A204.1 (cell line): ENCODE measurements around the gene B3GALT4.
"Not testable (repeated sequence)": the region's sequence is repeated elsewhere in the genome, so short reads cannot be mapped to it uniquely, and the experiment has no call there.

Source experiments
- FAIRE-seq: peaks from 2 replicates; lab custom pipeline; 2012; peaks lifted over from hg19 to GRCh38; lab: Jason Lieb, UNC

Gene B3GALT4, protein sequence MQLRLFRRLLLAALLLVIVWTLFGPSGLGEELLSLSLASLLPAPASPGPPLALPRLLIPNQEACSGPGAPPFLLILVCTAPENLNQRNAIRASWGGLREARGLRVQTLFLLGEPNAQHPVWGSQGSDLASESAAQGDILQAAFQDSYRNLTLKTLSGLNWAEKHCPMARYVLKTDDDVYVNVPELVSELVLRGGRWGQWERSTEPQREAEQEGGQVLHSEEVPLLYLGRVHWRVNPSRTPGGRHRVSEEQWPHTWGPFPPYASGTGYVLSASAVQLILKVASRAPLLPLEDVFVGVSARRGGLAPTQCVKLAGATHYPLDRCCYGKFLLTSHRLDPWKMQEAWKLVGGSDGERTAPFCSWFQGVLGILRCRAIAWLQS

DNA sequence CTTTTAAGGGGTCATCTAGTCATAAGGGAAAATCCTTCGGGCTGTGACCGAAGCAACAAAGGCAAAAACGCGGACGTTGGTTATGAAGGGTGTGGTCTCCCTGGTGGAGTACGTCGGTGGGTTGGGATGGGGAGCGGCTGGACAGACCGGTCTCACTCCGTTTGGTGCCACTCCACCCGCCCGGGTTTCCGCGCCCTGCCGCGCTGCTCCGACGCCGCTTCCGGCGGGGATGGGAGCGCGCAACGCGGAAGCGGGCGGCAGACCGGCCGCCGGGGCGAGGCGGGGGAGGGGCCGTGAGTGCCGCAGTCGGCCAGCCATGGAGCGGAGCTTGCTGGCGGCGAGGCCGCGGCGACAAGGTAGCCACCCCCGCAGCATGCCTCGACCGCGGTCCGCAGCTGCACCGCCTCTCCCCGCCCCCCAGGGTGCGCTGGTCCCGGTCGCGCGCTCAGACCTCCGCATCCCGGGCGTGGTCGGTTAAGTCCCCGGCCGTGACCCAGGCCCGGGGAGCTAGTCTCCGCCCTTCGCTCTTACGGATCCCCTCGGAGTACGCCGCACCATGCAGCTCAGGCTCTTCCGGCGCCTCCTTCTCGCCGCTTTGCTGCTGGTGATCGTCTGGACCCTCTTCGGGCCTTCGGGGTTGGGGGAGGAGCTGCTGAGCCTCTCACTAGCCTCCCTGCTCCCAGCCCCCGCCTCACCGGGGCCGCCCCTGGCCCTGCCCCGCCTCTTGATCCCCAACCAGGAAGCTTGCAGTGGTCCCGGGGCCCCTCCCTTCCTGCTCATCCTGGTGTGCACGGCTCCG is at the start of gene B3GALT4:
Gene B3GALT4, plus strand, starts transcription at position 260 of the 799 bp plus-strand sequence. Its CDS starts 297 bp downstream, at position 557.
- no peak for FAIRE-seq

DNA sequence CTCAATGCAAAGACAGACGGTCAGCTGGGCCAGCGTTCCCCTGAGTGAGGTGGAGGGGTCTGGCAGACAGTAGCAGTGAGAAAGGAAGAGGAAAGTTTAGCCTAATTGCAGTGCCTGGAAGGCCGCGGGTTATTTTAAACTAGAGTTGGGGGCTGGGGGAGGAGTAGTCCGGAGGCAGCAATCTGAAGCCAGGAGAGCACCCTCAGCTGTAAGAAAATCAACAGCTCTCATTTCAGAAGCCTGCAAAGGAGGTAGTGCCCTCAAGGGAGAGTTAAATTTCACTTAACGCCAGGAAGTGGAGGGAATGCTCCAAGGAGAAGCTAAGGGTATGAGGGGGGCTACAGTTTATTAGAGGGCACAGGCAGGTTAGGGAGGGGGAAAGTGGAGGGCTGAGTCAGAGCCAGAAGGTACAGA is 41.7 kb upstream of the B3GALT4 start:
- FAIRE-seq = no peak

DNA sequence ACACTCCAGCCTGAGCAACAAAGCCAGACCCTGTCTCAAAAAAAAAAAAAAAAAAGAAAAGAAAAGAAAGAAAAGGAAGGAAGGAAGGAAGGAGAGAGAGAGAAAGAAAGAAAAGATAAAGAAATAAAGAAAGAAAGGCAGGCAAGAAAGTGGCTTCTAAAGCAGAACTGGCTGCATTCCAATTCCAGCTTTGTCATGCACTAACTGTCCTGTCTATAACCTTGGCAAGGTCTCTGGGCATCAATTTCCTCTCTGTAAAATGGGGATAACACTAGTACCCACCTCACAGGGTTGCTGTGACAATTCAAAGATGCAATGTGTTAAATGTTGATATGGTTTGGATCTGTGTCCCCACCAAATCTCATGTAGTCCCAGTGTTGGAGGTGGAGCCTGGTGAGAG is 40.6 kb upstream of the B3GALT4 start:
- no peak for FAIRE-seq

DNA sequence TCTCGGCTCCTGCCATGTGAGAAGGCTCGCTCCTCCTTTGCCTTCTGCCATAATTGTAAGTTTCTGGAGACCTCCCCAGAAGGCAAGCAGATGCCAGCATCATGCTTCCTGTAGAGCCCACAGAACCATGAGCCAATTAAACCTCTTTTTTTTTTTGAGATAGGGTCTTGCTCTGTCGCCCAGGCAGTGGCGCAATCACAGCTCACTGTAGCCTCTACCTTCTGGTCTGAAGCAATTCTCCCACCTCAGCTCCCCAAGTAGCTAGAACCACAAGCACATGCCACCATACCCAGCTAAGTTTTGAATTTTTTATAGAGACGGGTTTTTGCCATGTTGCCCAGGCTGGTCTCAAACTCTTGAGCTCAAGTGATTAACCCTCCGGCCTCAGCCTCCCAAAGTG is 40.1 kb upstream of the B3GALT4 start:
- no peak for FAIRE-seq

DNA sequence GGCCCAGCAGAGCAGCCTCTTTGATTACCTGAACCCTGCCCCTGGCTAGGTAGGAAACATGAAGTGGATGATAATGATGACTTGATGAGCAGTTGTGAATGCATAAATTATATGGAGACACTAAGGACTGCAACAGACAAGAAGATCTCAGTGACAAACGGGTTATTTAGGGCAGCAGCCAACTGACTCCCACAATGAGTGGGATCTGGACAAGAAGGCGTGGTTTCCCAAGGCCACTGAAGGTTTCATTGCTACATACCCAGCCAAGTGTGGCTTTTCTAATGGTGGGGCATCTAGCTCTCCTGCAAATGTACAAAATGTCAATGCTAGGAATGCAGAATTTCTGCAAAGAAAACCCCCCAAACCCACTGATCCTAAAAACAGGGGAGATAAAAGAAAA is 39.2 kb upstream of the B3GALT4 start:
- no peak for FAIRE-seq

DNA sequence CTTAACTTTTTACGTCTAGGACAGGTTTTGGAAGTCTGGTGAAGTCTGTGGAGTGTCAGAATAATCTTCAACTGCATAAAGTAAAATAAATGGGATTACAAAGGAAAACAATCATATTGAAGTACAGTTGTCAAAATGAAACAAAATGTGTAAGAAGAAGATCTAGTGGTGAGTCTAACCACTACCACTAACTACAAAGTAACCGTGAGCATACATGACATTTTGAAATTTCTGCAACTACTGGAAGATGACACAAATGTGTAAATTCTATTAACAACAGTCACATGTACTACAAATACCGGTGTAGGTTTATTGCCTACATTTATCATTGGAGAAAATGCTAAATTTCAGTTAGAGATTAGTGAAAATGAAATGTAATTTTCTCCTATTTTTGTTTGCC is 35.0 kb upstream of the B3GALT4 start:
- FAIRE-seq = no peak

GRCh38 chr6:33243476-33243875 is 33.4 kb upstream of the B3GALT4 start:
- FAIRE-seq = no peak

GRCh38 chr6:33247977-33248642 is 28.8 kb upstream of the B3GALT4 start:
- FAIRE-seq = no peak

- no peak for FAIRE-seq
These were observed 28.3 kb upstream of the B3GALT4 start for GRCh38 chr6:33248643-33248931.

GRCh38 chr6:33248932-33249731 is 27.8 kb upstream of the B3GALT4 start:
- FAIRE-seq = peak; percentile 97

DNA sequence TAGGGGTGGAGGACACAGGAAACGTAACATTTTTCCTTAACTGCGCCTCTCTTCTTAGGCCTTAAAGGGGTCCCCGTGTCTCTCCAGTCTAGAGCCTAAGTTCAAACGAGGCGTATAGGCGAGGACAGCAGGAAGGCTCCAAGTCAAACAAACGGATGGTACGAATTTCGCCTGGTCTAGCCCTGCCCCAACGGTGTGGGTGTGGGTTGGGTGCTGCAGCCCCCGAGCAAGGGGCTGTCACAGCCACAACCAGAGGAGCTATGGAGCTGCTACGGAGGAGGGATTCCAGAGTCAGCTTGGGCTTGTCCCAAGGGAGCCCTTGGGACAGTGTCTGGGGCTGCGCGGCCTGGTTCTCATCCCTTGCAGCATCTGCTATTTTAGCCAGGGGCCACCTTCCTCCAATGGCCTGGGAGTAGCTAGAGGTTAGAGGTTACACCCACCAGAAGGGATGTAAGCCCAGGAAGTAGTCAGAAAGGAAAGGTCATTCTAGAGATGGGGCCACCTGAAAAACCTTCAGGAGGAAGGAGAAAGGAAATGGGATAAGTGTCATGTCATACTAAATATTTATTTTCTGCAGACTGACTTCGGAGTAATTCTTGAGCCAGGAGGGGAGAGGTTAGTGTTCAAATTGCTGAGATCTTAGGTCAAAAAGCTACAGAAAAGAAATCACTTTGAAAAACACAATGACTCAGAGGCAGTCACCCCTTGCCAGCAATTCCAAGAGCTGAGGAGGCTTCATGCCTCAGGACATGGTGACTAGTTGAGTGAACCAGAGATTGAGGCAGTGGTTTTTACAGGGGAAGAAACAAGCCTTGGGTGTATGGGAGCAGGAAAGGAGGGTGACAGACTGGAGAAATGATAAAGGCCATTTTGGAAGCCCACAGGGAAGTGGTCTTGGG is 26.9 kb upstream of the B3GALT4 start:
- no peak for FAIRE-seq

GRCh38 chr6:33250731-33251130 is 26.2 kb upstream of the B3GALT4 start:
- no peak for FAIRE-seq

- FAIRE-seq = no peak
These were observed 25.4 kb upstream of the B3GALT4 start for GRCh38 chr6:33251395-33252012.

DNA sequence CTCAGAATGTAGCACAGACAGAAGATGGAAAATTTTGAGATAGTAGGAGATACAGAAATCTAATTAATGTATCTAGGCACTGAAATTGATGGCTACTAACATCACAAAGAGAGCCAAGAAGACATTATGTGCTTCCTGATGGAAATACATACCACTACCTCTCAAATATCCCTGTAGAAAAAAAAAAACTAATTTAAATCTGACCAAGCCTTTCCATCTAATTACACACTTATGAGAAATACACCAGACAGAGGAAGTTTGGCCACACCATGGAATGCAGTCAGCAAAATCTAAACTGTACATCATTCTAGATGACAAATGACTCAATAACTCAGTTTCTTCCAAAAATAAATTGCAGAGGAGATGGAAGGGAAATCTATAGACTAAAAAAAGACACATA is 24.2 kb upstream of the B3GALT4 start:
- FAIRE-seq = no peak

DNA sequence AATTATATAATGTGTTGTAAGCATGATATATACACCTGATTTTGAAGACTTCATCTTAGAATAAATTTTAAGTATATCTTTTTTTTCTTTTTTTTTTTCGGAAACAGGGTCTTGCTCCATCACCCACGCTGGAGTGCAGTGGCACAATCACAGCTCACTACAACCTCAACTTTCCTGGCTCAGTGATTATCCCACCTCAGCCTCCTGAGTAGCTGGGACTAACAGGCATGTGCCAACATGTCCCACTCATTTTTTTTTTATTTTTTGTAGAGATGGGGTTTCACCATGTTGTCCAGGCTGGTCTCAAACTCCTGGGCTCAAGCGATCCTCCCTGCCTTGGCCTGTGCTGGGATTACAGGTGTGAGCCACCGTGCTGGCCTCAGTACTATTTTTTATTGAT is 22.3 kb upstream of the B3GALT4 start:
- no peak for FAIRE-seq

DNA sequence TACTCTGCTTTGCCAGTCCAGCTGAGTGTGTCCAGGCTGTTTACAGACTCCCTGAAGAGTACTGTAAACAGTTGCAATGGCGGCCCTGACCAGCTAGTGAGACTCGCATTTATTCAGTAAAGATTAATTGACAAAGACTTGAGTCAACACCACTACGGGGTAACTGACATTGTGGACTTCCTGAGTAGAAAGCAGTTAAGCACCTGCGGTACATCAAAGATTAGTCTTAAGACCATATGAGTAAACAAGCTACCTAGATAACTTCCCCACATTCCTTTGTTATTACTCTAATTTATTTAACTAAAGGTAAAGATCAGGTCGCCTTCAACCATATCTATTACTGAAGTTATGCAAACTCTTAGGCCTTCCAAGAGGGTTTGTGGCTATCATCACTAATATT is 17.9 kb upstream of the B3GALT4 start:
- FAIRE-seq = no peak

GRCh38 chr6:33262490-33262889 is 14.4 kb upstream of the B3GALT4 start:
- FAIRE-seq = not testable (repeated sequence)

GRCh38 chr6:33264015-33264414 is 12.9 kb upstream of the B3GALT4 start:
- FAIRE-seq = no peak

GRCh38 chr6:33271117-33271467 is 5.8 kb upstream of the B3GALT4 start:
- no peak for FAIRE-seq

GRCh38 chr6:33271468-33272274 is 5.3 kb upstream of the B3GALT4 start, which contains the start of the genes RPS18 and VPS52:
Gene RPS18 (plus strand): TSS chr6:33272075. CDS start chr6:33272120, 45 bp downstream.
Gene VPS52 (minus strand): TSS chr6:33271876. CDS start chr6:33271675, 201 bp downstream.
- peak; percentile 92 for FAIRE-seq
